ENCODE data around the gene EMC10.
"Not testable (repeated sequence)": the region's sequence is repeated elsewhere in the genome, so short reads cannot be mapped to it uniquely, and the experiment has no call there.

EMC10 gene

GRCh38 chr19:50516456-50516855, 40.1 kb downstream of the EMC10 start:
- no peak for DNase-seq

DNA sequence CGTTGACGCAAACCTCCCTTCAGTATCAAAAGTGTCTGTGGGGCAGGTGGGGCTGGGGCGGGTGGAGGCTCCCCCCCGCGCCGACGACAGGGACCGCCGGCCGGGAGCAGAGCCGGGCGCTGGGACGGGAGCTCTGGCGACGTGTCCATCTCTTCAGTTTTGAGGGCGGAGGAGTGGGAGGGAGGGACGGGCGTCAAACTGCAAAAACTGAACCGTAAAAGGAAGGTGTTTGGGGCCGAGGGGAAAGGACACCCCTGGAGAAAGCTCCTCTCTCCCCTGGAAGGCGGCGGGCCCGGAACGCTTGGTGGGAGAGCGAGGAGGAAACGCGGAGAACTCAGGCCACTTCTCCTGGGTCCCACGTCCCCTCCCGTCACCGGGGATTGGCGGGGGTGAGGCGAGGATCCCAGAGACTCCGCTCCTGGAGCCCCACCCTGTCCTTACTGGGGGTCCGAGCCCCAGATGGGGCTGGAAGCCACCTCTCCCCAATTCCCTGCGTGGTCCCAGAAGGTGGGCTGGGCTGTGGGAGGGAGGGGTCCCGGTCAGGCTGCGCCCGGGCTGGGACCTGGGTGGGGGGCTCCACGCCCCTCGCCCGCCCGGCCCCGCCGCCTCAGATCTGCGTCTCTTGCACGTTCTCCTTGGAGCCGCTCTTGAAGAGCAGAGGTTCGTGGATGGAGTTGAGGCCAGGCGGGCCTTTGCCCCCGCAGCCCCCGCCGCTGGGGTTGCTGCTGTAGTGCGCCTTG, 40.8 kb downstream of the EMC10 start:
- no peak for DNase-seq

DNA sequence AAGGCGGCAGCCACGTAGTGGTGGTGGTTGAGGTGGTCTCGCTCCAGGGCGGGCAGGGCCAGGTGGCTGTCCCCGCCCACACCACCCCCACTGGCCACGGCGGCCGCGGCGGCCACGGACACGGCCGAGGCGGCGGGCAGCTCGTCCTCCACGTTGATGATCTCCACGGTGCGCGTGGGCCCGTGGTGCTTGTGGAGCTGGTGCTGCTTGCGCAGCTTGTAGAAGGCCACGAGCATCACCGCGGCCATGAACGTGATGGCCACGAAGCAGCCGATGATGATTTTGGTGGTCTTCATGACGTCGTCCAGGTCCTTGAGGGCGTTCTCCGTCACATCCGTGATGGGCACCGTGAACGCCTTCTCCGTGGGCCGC, 41.4 kb downstream of the EMC10 start:
- DNase-seq = no peak

- DNase-seq = no peak
These were observed 42.0 kb downstream of the EMC10 start for GRCh38 chr19:50518091-50519005.

DNA sequence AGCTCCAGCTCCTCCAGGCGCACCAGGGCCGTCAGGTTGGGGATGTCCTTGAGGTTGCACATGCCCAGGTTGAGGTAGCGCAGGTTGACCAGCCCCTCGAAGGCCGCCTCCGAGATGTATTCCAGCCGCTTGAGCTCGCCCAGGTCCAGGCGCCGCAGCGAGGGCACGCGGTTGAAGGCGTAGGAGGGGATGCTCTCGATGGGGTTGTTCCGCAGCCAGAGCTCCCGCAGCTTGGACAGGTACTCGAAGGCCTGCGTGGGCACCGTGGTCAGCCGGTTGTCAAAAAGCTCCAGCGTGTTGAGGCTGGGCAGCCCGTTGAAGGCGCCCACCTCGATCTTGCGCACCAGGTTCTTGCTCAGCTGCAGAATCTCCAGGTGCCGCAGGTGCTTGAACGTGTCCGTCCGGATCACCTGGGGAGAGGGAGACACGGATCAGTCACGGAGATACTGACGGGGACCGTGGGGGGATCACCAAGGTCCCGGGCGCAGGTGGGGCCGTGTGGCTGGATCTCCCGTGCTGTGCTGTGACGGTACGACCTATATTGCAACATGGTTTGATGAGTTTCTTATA, 42.8 kb downstream of the EMC10 start:
- no peak for DNase-seq

DNA sequence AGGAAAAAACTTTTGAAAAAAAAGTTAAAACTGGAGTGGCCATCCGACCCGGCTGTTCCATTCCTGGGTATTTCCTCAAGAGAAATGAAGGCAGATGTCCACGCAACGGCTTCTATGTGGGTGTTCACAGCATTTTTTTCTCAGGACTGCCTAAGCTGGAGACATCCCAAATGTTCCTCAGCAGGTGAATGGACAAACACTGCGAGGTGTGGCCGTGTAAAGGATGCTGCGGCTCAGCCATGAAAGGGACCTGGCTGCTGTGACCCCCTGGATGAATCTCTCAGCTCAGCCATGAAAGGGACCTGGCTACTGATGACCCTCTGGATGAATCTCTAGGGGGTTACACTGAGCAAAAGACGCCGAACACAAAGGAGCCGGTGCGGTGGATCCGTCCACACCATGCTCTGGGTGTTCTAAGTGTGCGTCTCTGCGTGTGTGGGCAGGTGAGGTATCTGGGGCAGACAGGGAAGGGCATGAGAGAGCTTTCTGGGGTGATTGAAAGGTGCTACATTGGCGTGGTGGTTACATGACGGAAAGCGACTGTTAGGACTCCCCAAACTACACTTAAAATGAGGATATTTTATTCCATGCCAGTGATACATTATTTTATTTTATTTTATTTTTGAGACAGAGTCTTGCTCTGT, 44.6 kb downstream of the EMC10 start:
- DNase-seq = no peak

DNA sequence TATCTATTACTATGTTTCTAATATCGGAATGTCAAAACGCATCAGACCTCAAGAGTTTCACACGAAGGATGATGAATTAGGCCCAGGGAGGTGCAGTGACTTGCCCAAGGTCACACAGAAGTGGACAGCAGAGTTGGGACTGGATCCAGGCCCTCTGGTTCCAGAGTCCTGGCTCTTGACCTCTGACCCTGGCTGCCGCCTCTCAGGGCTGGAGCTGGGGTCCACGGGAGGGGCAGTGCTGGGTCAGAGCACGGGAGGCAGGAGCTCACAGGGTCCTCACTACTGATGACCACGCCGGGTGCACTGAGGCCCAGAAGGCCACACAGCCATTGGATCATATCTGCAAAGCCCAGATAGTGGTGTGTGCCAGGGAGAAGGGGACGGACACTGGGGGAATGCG, 46.6 kb downstream of the EMC10 start:
- DNase-seq = no peak

DNA sequence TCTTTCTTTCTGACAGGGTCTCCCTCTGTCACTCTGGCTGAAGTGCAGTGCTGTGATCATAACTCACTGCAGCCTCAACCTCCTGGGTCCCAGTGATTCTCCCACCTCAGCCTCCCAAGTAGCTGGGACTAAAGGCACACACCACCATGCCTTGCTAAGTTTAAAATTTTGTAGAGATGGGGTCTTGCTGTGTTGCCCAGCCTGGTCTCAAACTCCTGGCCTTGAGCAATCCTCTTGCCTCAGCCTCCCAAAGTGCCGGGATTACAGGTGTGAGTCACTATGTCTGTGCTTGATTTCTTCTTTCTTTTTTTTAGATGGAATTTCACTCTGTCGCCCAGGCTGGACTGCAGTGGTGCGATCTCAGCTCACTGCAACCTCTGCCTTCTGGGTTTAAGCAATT, 51.7 kb downstream of the EMC10 start:
- not testable (repeated sequence) for DNase-seq

DNA sequence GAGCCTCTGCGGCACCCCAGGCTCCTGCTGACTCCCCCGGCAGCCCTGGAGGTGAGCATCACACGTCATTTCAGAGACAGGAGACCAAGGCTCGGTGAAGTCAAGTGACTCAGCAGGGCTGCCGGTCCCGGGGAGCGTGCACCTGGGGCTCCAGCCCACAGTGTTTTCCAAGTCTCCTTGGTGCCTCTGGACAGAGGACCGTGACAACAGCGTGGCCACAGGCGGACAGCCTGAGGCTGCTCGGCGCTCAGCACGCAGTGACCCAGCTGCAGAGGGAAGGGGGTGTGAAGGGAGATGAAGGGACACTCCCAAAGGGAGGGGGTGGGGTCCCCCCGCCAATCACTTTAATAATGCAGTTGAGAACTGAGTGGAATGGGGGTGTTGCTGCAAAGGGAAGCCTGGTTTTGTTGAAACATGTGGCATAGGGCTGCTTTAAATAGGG, 54.9 kb downstream of the EMC10 start:
- DNase-seq = no peak

DNA sequence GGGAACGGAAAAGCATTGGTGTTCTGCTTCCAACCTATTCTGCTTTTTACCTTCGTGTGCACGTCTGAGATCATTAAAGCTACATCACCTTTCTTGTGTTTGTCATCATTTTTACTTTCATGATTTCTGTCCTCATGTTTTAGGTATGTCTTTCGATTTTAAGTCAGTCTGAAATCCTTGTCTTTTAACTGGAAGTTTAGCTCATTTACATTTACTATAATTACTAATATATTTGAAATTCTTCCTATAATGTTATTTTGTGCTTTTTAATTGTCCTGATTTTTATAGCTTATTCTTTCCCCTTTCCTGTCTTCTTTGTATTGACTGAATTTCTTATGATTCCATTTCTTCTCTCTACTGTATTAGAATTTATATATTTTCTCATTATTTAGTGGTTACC, 56.6 kb downstream of the EMC10 start:
- DNase-seq = no peak

DNA sequence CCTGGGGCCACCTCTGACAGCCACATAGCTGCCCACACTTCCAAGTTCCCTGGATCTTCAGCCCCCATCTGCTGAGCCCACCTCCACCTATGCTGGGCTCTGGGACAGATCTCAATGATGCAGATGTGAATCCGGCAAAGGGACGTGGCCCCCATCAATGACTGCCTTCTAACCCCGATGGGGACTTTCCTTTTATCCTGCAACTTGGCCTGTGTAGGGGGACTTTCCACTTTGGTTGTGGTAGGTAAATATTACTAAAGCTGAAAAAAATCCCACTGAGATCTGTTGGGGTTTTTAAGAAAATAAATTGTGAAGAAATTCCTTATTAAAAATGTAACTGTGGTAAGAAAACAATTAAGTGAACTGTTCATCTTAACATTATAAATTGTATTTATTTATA, 58.2 kb downstream of the EMC10 start:
- DNase-seq = no peak

DNA sequence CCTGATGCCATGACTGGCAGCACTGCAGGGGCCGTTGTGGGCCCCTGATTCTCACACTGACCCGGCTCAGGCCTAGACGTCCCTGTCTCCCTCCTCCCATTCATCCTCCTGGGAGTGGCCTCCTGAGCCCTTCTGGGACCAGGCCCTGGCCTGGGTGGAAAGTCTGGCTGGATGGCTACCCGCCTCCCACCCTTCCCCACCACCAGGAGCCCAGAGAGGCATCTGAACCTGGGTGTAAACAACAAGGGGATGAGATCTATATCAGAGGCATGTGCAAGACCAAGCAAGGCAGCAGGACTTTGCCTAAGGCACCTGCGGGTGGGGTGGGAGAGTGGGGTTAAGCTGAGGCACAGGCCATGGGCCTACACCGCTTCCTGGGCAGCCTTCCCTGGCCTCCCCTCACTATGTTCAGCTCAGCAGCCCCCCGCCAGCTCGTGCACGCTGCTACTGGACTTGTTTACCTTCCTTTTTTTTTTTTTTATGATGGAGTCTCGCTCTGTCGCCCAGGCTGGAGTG, 59.4 kb downstream of the EMC10 start:
- DNase-seq = no peak

GRCh38 chr19:50536662-50537305, 60.5 kb downstream of the EMC10 start:
- DNase-seq = no peak

- DNase-seq = no peak
These were observed 61.0 kb downstream of the EMC10 start for GRCh38 chr19:50537306-50537685.

GRCh38 chr19:50537769-50538230, 61.5 kb downstream of the EMC10 start:
- DNase-seq = peak; percentile 65

Measured in activated naive CD4-positive, alpha-beta T cell treated with anti-CD3 and anti-CD28 coated beads, Interleukin-2, amount 50 U/mL, for 16 hours (primary cell).